SU-DHL-6 (cell line): Measurements from ENCODE around the gene FARP2.

ENCODE experiments used
- EZH2phosphoT487 ChIP-seq: fragments of 200-600 bp; sonication (generic), shearing (Covaris generic); conservative IDR thresholded peaks from 2 replicates; pipeline ENCODE4 v1.6.1; 2018; ENCODE audit warnings: mild to moderate bottlenecking, antibody characterized with exemption, low read length, moderate library complexity, mixed read lengths
- TF ChIP-seq, protein P1 (sequence below): fragments of 200-600 bp; sonication (generic); IDR thresholded peaks from one replicate; pipeline ENCODE4 v1.5.1; 2017; ENCODE audit warnings: antibody characterized with exemption, mild to moderate bottlenecking, low read length, moderate library complexity; ENCODE audit not compliant: insufficient read depth, poor library complexity, severe bottlenecking

DNA sequence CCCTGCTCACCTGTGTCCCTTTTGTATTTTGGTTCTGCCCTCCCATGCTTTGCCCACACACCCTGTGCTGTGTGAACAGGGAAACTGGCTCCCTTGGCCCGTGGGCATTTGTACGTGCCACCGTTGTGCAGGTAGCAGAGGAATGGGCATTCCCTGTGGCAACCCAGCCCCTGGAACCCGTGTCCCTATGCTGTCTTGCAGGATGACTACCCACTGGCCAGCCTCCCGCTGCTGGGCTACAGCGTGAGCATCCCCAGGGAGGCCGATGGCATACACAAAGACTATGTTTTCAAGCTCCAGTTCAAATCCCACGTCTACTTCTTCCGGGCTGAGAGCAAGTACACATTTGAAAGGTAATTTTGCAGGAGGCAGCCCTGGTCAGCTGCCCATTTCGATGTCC is 137.0 kb downstream of the FARP2 start:
- no peak for TF ChIP-seq EZH2phosphoT487
- TF ChIP-seq, protein P1, sequence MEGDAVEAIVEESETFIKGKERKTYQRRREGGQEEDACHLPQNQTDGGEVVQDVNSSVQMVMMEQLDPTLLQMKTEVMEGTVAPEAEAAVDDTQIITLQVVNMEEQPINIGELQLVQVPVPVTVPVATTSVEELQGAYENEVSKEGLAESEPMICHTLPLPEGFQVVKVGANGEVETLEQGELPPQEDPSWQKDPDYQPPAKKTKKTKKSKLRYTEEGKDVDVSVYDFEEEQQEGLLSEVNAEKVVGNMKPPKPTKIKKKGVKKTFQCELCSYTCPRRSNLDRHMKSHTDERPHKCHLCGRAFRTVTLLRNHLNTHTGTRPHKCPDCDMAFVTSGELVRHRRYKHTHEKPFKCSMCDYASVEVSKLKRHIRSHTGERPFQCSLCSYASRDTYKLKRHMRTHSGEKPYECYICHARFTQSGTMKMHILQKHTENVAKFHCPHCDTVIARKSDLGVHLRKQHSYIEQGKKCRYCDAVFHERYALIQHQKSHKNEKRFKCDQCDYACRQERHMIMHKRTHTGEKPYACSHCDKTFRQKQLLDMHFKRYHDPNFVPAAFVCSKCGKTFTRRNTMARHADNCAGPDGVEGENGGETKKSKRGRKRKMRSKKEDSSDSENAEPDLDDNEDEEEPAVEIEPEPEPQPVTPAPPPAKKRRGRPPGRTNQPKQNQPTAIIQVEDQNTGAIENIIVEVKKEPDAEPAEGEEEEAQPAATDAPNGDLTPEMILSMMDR: no peak
